ENCODE measurements around the gene MACROD2.

MACROD2 gene

DNA sequence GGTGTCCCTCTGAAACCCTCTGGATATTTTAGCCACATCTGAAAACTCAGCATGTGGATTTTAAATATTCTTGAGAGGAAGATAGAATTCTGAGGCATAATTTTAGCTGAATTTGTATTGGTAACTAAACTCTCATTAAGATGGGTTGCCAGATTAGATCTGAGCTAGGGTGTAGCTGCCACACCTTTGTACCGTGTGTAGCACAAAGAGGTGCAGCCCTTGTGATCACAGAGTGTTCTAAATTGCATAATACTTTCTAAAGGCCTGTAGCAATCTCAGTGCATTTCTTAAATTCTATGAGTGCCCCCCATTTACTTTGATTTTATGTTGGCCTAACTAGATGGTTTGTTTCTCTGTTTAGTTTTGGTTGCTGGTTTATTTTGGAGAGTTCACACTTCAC is 289.1 kb downstream of the MACROD2 start:
- DNase-seq: no peak

DNA sequence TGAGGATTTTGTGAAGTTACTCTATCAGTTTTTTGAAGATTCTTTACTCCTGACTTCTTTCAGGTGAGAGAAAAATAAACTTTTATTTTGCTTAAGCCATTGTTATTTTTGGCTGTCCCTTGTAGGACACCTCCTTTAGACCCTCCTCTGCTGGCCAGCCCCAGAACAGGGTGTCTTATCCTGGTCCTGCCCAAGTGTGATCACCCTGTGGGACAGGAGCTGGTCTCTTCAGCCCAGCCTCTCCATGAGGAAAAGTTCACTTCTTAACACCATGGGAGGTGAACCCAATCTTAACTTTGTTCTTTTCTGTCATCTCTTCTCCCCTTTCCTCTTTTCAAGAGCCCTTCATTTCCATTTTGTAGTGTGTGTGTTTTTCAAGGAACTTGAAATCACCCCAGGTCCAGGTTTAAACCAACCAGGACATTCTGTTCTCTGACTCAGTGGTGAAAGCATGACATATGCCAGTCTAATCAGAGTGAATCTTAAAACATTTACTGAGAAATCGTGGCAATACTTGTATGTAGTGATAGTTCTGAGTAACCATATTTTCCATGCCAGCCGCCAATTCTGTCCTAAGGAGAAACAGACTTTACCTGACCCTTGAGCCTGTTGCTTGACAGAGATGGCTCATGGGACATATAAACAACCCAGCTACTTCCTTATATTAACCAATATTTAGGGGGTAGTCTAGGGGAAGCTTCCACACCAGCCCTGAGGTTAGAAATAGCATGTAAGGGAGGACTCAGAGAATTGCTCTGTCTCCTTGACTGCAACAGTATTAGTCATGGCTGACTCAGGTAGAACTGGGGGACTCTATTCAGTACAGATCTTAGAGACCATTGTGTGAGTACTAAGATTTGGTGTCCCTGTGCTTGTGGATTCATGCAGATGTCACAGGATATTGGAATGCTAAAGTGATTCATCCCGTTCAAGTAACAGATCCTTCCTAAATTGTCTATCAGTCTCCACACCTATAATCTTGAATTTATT is 293.3 kb downstream of the MACROD2 start:
- no peak for DNase-seq

DNA sequence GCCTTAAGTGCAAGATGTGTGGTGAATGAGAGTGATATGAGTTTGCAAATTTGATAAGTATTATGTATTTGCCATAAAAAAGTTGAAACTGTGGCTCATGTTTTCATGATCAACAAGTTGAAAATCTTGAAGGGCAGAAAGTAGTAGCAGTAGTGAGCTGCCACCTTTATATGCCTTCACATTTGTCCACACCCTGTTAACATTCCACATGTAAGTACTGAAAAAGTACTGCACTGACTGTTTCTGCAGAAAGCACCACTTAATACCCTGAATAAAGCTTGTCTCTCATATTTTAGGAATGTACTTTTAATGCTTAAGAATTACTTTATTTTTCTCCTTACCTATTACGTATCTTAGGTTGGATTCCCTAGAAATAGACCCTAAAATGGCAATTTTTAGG is 296.2 kb downstream of the MACROD2 start:
- DNase-seq: no peak

DNA sequence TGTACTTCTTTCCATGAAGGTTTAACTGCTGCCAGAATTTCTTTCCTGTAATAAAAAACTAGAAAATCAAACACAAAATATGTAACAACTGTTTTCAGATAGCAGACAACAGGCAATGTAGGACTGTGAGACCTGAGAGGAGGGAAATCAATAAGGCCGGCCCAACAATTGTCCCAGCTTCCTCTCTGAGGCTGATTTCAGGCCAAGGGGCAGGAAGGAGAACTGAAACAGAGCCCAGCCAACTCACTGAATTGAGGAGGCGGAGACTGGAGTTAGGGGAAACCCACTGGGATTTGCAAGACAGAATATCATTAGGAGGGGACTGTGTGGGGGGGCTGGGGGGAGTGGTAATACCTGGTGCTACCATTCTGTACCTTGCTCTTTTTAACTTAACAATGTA is 299.9 kb downstream of the MACROD2 start:
- no peak for DNase-seq

DNA sequence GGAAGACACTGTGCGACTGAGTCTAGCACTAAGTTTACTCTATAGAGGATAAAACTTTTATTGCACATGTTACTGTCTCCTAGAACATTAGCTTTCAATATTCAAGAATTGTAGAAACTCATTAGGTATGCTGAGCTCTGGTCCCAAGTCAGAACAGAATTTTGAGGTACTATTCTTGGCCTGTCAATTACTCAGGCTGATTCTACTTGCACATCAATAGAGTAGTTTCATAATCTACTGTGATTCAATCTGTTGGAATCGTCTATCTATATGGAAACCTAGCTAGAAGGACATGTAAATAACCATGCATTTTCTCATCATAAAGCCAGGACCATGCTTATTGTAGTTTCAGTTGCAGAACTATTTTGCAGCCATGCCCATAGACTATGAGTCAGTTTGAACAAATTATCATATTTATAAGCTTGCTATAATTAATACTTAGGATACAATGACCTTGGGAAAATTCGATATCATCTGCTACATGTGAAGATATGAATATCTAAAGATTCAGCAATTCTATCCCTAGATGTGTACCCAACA is 300.5 kb downstream of the MACROD2 start:
- DNase-seq: no peak

DNA sequence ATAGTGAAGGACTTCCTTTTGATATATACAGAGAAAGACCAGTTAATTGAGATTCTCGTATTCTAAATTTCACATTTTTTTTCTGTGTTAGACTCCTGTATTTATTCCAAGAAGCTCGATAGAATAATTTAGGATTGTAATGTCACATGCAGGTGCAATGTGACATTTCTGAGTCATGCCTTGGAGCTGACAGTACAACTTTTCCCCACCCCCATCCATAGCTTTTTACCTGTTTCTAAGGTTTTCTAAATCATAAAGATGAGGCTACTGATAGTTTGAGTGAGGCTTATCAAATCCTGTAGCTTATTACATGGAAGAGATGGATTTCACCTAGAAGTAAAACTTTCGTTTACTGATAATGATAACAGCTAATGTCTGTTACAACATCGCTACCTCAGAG is 304.5 kb downstream of the MACROD2 start:
- DNase-seq: no peak

DNA sequence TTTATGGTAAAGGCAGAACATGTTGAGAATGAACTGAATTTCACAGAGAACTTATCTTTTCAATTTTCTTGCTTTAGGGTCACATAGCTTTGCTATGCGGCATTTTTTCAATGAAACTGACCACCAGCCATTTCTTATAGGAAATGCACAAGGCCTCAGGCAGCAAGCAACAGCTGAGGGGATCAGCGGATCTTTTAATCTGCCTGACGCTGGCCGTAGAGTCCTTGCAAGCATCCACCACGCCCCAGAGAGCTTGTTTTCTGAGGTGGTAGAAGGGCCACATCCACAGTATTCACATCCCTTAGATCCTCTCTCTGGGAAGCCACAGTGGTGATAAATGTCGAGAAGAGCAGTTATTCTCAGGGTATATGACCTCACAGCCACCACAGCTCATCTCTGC is 307.8 kb downstream of the MACROD2 start:
- no peak for DNase-seq

DNA sequence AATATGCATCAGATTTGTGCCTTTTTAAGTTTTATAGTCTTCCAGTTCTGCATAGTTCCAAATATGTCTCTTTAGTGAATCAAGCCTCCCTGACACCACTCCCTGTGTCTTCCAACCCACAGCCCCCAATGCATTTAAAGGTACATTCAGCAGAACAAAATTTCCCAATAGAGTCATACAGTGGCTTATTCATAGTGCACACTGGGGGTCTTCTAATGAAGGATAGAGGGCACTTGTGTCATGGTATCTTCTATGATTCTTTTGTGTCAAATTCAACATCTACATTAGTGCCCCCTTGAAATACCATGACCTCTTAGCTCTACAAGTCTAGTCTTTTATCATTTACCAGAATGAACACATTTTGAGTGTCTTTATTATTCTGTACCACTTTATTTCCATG is 308.3 kb downstream of the MACROD2 start:
- no peak for DNase-seq

DNA sequence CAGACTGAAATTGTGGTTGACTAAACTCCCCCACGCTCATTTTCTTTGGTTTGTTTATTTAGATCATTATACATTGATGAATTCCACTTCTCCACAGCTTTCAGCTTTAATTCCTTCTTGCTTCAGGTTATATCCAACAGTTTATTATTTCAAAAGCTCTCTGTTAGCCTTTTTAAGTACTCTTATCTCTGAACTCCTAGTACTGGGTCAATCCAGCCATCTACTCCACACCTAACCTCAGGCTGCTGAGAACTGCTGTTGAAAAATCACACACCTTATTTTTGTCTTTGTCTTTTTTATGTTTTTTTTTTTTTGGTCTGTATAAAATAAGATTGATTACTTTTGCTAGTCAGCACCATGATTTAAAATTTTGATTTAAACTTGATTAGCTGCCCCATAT is 309.2 kb downstream of the MACROD2 start:
- no peak for DNase-seq

DNA sequence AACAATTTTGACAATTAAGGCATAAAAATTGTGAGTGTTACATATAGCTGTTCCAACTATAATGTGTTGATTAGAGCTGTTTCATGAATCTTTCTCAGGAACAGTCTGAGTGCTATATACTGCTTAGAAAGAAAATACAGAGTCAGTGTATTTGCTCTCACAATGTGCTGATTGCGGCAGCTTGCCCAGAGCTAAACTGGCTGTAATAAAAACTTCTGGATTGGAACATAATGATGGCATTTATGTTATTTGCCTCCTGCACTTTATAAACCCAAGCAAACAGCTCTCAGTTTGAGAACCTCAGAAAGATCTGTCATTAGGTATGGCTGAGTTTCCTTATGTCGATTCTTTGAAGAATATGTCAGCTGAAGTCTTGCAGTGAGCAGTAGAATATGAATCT is 312.6 kb downstream of the MACROD2 start:
- DNase-seq: no peak

DNA sequence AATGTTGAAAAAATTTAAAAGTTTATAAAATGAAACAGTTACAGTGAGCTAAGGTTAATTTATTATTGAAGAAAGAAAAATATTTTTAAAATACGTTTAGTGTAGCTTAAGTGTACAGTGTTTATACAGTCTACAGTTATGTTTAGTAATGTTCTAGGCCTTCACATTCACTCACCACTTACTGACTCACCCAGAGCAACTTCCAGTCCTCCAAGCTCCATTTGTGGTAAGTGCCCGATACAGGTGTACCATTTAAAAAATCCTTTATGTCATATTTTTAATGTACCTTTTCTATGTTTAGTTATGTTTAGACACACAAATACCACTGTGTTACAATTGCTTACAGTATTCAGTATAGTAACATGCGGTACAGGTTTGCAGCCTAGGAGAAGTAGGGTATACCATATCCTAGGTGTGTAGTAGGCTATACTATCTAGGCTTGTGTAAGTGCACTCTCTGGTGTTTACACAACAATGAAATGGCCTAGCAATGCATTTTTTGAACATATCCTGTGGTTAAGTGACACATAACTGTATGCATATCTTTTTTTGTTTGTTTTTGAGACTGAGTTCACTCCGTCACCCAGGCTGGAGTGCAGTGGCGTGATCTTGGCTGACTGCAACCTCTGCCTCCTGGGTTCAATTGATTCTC is 315.8 kb downstream of the MACROD2 start:
- no peak for DNase-seq

DNA sequence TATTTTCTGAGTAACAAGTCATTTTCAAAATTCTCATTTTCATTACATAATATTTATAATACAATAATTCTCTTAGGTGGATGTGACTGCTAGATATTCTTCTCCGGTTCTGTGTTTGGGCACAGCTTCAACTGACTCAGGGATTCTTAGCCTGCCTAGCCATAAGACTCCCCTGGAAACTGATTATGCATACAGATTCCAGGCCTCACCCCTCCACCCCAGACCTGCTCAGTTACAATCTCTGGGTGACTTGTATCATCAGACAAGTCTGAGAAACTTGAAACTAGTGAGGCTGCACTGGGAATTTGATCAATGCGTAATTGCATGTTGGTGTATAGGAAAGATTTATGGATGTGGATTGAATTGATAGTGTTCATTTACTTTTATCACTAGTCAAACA is 316.7 kb downstream of the MACROD2 start:
- no peak for DNase-seq

DNA sequence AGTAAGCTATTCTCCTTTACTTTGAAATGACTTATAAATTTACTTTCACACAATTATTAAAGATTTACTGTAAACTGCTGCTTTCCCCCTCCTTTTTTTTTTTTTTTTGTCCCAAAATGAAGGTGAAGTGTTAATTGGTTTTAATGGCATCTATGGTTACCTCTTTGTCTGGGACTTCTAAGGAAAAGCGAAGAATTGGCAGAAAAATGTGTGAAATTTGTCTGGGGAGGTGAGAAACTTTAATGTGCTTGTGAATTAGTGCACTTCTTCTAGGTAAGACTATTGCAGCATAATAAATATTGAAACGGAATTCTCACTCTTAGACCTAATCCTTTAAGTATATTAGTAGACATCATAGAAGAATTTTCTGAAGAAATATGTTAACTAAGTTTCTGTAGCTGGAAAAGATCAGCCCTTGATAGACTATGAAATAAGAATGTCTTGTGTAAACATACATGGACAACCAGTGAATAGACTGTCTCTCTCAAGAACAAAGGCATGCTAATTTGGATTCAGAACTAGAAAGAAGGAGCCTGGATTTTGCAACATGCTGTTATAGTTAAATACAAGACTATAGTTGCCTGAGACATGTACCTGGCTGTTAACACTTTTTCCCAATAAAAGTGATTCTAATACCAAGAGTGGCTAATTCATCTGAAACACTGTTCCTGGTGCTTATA is 318.2 kb downstream of the MACROD2 start:
- DNase-seq: no peak

DNA sequence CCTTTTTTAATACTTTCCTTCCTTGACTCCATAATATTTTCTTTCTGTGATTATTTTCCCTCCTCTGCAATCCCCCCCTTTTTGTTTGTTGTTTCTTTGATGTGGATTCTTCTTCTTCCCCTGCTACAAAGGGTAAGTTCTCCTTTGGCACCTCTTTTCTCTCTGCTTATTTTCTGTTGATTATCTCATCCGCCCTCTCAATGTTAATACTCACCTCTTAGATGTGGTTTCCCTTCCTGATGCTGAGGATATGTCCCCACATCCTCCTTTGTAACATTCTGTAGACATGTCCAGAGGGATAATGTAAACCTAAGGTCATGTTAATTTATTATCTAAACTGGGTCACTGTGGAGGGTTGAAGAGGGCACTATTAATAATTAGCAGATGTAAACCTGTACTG is 324.4 kb downstream of the MACROD2 start:
- DNase-seq: no peak

DNA sequence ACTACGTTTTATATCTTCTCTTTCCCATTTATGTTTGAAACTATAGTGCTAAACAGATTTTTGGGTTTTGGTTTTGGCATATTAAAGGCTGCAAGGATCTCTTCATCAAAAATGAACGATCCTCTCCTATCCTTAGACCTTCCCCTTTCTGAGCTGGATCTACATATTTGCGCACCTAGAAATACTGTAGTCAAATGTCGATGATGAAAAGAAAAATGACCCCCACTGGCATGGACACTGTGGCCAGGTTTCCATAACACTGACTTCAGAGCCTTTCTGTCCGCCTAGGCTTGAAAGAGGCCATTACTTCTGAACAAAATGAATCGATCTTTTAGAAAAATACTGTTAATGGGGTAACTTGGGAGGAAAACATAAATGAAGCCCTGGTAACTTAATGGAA is 336.3 kb downstream of the MACROD2 start:
- no peak for DNase-seq

DNA sequence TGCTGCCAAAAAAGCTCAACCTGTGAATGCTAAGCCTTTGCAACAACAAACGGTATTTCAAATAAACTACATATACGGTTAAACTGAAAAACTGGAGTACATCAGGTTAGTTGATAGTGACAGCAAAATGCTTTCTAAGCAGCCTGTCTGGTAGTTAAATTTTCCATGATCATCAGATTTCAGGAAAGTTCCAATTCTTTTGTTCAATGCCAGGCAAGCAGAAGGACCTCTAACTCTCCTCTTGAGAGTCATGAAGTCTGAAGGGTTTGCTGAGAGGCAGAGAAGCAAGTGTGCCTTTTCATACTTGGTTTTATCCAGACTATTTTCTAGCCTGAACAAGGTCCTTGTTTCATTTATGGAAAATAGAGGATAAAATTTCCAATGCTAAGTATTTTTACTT is 337.6 kb downstream of the MACROD2 start:
- no peak for DNase-seq

DNA sequence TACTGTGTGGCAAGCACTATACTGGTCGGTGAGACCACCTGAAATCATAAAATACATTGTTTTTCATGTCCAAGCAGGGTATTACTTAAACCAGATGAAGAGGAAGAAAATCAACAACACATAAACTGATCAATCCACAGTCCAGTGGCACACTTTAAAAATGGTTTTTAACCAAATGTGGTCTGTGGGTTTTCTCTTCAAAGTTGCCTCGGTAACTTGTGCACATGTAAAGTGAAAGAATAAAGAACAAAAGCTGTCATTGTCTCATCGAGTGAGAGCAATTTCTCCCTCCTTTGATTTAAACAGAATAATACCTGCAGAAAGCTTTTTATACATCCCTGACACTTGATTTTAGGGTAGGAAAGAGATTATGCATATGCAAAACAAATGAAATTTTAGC is 338.4 kb downstream of the MACROD2 start:
- no peak for DNase-seq

DNA sequence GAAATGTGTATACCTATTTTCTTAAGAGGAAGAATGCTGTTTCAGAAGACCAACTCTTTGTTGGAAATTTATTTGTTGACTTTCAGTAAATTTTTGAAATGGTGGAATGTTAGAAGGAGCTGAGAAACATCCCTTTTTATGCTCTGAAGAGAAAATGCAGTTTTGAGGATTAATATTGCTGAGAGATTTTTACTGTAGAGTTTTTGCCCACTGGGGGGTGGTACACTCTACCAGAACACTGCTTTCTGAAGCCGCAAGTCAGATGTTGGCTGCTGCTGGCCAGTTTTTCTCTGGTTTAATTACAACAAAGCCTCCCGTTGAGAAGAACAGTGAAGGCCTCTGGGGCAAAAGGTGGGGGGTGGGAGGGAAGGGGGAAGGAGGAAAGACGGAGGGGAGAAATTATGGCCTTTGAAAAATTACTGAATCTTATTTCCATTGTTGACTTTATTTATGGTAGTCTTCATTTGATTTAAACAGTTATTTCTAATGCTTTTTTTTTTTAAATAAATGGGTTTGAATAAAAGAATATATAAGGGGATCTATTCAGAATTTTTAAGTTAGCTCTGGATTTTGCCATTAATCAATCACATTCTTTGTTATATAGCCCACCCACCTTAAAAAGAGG is 339.1 kb downstream of the MACROD2 start:
- no peak for DNase-seq

DNA sequence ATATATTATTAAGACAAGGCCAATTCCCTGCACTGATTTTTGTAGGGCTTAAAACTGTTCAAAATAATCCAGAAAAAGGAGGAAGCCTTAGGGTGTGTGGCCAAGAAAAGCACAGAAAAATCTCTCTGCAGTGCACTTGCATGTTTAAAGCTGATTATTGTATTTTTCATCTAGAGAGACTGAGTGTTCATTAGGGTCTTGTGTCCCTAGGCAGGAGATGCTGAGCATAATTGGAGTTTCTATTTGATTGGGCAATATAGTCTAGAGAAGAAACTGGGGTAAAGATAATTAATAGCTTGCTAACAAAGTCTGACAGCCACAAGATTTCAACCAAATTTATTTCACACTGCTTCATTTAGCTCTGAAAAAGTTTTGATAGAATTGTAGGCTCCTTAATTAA is 339.7 kb downstream of the MACROD2 start:
- no peak for DNase-seq

DNA sequence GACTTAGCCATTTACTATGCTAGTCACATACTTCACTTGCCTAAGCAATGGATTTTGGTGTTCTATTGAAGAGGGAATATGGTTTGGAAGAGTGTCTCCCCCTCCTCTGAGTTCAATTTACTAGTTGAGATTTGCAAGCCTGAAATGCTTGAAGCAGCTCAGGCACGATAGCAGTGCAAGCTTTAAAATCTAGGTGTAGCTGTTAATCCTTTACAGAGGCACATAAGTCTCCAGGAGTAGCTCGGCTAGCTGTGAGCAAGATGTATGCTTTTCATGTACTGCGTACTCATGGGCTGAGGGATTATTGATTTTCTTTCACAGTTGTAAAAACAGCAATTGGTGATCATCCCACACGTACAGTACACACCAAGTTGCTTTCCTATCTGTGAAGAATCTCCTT is 341.4 kb downstream of the MACROD2 start:
- no peak for DNase-seq

DNA sequence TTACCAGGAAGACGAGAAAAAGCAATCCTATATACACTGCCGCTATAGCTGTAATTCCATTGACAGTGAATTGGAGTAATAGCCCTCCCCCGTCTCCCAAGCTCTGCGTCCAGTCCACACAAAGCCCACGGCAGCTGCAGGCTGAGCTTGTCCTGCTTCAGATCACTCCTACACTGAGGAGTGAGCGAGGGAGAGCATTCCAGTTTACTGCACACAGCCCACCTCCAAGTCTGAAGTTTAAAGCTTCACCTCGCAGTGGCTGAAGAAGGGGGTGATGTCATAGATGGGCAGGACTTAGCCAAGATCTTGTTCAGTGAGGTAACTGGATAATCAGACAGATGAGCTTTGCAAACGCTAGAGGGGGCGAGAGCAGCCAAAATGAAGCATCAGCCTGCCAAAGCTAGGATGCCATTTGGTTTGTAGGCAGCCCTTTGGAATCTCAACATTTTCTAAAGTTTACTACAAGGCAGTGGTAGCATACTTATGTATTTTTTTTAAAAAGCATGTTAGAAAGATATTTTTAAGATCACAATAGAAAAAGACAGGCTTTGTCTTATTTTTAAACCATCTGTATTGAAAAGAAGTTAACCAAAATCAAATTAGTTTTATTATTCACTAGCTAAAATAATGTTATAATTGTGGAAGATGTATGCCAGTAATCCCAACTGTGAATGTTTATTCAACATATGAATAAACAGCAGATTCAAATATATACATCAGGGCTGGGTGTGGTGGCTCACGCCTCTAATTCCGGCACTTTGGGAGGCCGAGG is 342.3 kb downstream of the MACROD2 start, which contains the start of gene FLRT3:
Gene FLRT3 (minus strand): TSS at position 213 of the 772 bp plus-strand sequence. CDS start 10,106 bp downstream, outside the sequence.
- no peak for DNase-seq

DNA sequence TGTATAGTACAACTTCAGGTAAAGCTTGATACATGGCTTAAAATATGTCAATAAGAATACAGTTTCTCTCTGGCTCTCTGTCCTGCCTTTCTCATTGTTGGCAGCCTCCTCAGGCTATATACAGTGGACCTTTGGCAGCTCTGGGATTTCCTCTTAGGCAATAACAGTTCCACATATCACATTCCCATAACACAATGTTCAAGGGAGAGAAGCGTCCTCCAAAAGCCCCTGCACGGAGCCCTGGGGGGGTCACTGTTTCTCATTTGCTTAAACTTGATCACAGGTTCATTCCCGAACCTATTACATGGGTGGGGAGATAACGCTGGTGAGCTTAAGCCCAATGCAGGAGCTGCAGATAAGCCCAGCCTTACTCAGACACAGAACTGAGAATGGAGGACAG is 346.5 kb downstream of the MACROD2 start:
- DNase-seq: no peak
